OCI-LY1 (cell line): Measurements from ENCODE around the gene COA8.

ENCODE experiments used
- CTCF ChIP-seq: fragments of 200-600 bp; sonication (generic), shearing (Covaris generic); IDR thresholded peaks from 2 replicates; pipeline ENCODE4 v1.5.1; 2017; ENCODE audit warnings: mild to moderate bottlenecking, antibody characterized with exemption, low read length, moderate library complexity, mixed read lengths
- EZH2 ChIP-seq: fragments of 200-600 bp; sonication (generic), shearing (Covaris generic); IDR thresholded peaks from 2 replicates; pipeline ENCODE4 v1.8.0; 2017; ENCODE audit warnings: borderline replicate concordance, mixed run types, mild to moderate bottlenecking, antibody characterized with exemption, low read length, moderate library complexity, mixed read lengths

GRCh38 chr14:103574707-103575285 lies 12.0 kb downstream of the COA8 start:
- TF ChIP-seq EZH2 (no peak), CTCF (no peak)
